IPS-15b (cell line): ENCODE results near the gene CRAT.
"Not testable (repeated sequence)": the region's sequence is repeated elsewhere in the genome, so short reads cannot be mapped to it uniquely, and the experiment has no call there.

Source experiments
- H3K27me3 ChIP-seq: one replicate; pipeline ENCODE4 v1.6.1; 2013; ENCODE audit warnings: low read length; ENCODE audit not compliant: control insufficient read depth, insufficient read depth
- H3K36me3 ChIP-seq: one replicate; pipeline ENCODE4 v1.6.1; 2013; ENCODE audit warnings: low read length; ENCODE audit not compliant: control insufficient read depth, insufficient read depth
- H3K4me1 ChIP-seq: one replicate; pipeline ENCODE4 v1.6.1; 2013; ENCODE audit warnings: mild to moderate bottlenecking, low read length; ENCODE audit not compliant: control insufficient read depth, insufficient read depth
- H3K4me3 ChIP-seq: one replicate; pipeline ENCODE4 v1.5.1; 2013; ENCODE audit warnings: low read depth, low read length
- H3K9ac ChIP-seq: one replicate; pipeline ENCODE4 v1.6.1; 2013; ENCODE audit warnings: low read depth, mild to moderate bottlenecking, low read length
- H3K9me3 ChIP-seq: one replicate; pipeline ENCODE4 v1.6.1; 2013; ENCODE audit warnings: mild to moderate bottlenecking, low read length; ENCODE audit not compliant: control insufficient read depth, insufficient read depth

CRAT gene

DNA sequence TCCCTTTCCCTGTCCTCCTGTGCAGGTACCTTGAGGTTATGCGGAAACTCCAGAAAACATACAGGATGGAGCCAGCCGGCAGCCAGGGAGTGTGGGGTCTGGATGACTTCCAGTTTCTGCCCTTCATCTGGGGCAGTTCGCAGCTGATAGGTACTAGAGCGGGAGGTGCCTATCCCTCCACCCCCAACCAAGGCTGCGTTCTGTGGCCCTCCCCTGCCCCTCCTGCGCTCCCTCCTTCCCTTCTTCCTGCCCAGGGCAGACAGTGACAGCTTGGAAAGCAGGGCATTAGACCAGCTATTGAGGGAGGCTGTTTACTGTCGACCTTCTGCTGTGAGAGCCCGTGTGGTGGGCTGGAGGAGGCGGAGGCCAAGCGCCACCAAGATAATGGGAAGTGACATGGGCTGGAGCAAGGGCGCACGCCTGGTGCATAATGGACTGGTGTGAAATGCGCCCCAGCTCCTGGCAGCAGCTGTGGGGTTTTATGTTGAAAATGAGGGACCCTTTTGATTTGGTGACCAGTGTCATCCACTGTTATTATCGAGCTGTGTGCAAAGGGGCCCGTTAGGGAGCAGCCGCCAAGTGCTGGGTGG, 25.9 kb upstream of the CRAT start:
- Histone ChIP-seq H3K36me3 (peaks cover 25% of the 10 kb centered on the region), H3K4me1 (peaks cover 17% of the 10 kb centered on the region), H3K9me3 (no peaks in the 10 kb centered on the region), H3K9ac (no peak overlapping the region), H3K27me3 (no peaks in the 10 kb centered on the region), H3K4me3 (no peak overlapping the region)

DNA sequence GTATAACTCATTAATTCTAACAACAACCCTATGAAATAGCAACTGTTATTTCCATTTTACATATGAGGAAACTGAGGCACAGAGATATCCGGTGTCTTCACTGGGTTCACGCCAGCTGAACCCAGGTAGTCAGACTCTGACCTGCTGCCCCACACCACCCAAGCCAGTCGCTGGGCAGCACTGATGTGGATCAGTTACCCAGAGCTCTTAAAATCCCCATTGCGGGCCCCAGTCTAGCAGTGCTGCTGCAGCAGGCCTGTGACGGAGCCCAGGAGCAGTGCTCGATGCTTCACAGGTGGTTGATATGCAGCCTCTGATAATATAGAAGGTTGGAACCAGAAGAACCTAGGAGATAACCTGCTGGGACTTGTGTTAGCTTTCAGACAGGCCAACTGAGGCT, 24.9 kb upstream of the CRAT start:
- H3K36me3 ChIP-seq = peaks cover 34% of the 10 kb centered on the region
- no peaks in the 10 kb centered on the region for H3K9me3 ChIP-seq
- no peaks in the 10 kb centered on the region for H3K27me3 ChIP-seq
- no peak overlapping the region for H3K4me3 ChIP-seq
- H3K9ac ChIP-seq = no peak overlapping the region
- H3K4me1 ChIP-seq = peaks cover 9% of the 10 kb centered on the region

DNA sequence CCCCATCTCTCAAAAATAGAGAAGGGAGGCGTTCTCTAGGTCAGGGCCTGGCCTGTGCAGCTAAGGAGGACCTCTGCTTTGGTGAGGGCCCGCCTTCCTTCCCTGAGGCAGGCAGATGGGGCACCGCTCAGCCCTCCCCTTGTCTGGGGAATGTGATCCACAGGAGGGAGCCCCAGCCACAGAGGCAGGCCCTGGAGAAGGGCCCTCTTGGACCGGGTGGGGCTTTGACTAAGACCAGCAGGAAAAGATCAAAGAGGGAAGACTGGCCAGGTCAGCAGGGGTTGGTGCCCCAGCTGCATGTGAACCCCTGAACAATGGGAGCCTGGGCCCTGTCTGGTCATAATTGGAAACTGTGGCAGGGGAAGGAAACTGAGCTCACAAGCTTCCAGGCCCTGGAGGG, 22.5 kb upstream of the CRAT start:
- Histone ChIP-seq H3K4me1 (no peaks in the 10 kb centered on the region), H3K36me3 (peaks cover 41% of the 10 kb centered on the region), H3K9ac (no peak overlapping the region), H3K27me3 (no peaks in the 10 kb centered on the region), H3K9me3 (no peaks in the 10 kb centered on the region), H3K4me3 (no peak overlapping the region)

DNA sequence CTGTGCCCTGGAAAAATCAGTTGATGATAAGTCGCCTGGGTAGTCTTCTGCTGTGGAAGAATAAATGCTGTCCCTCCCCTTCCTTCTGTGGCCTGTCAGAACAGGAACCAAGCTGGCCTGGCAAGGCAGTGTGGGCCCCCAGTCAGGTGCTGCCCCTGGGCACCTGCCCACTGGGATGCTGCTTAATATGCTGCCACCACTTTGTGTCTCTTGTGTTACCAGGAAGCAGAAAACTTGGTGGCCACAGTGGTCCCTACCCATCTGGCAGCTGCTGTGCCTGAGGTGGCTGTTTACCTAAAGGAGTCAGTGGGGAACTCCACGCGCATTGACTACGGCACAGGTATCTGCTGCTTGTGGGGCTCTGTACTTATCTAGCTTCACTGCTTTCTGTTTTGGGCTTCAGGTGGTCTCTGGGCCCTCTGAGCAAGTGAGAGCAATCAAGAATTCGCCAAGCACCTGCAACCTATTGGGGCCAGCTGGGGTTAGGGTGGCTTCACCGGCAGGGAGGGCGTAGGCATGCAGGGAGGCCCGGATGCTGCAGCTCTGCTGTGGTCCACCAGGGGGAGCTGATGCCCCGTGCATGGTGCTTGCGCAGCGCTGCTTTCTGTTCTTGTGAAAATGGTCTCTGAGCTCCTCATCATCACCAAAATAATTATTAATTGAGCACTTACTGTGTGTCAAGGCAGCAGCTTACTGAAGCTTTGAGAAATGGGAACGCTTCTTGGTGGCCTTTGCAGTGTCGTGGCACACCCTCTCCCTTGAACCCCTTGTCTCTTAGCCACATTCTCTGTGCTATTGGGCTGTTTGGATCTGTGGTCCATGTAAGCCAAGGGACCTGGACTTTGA, 20.9 kb upstream of the CRAT start:
- H3K27me3 ChIP-seq = no peaks in the 10 kb centered on the region
- no peak overlapping the region for H3K4me3 ChIP-seq
- peaks cover 31% of the 10 kb centered on the region for H3K36me3 ChIP-seq

DNA sequence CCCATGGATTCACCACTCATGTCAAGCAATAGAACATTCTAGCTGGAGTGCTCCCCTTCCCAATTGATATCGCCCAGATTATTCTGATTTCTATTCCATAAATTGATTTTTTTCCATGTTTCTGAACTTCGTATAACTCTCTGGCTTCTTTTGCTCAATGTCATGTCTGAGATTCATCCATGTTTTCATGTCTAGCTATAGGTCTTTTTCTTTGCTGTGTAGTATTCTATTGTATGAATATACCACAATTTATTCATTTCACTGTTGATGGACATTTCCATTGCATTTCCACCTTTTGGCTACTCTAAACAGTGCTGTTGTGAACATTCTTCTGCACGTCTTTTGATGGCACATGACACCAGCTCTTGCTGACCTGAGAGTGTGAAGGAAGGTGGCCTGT, 20.2 kb upstream of the CRAT start:
- Histone ChIP-seq H3K27me3 (no peaks in the 10 kb centered on the region), H3K36me3 (peaks cover 25% of the 10 kb centered on the region), H3K4me3 (no peak overlapping the region), H3K9me3 (no peaks in the 10 kb centered on the region), H3K9ac (no peak overlapping the region), H3K4me1 (peaks cover 7% of the 10 kb centered on the region)

More for the DNA sequence above, 20.9 kb upstream of the CRAT start:
- Histone ChIP-seq H3K9ac (no peak overlapping the region), H3K4me1 (peaks cover 7% of the 10 kb centered on the region), H3K9me3 (no peaks in the 10 kb centered on the region)

DNA sequence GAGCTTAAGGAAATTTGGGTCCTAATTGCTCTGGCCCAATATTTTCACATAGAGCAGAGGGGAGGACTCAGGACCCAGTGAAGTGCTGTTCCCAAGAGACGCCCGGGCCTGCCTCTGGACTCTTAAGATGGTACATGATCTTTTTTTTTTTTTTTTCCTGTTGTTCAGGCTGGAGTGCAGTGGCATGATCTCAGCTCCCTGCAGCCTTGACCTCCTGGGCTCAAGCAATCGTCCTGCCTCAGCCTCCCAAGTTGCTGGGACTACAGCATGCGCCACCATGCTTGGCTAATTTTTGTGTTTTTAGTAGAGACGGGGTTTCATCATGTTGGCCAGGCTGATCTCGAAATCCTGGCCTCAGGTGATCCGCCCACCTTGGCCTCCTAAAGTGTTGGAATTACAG, 19.7 kb upstream of the CRAT start:
- not testable (repeated sequence) for H3K4me3 ChIP-seq, H3K9me3 ChIP-seq, H3K9ac ChIP-seq, H3K4me1 ChIP-seq, H3K27me3 ChIP-seq
- peaks cover 23% of the 10 kb centered on the region for H3K36me3 ChIP-seq

DNA sequence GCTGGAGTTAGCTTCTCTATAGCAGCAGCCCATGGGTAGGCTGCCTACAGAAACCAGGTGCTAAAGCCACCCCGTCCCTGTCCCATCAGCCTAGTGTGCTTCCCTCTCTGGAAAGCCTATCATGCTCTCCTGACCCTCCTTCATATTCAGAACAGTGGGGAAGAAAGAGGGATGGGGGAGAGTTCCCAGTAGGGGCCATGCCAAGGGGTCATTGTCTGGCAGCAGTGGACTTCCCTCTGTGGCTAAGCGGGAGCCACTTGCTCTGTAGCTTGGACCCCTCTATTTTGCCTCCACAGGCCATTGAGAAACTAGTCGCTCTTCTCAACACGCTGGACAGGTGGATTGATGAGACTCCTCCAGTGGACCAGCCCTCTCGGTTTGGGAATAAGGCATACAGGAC, 18.1 kb upstream of the CRAT start:
- Histone ChIP-seq H3K36me3 (peaks cover 20% of the 10 kb centered on the region), H3K9ac (no peak overlapping the region), H3K27me3 (no peaks in the 10 kb centered on the region), H3K4me1 (peaks cover 7% of the 10 kb centered on the region), H3K4me3 (no peak overlapping the region), H3K9me3 (no peaks in the 10 kb centered on the region)

DNA sequence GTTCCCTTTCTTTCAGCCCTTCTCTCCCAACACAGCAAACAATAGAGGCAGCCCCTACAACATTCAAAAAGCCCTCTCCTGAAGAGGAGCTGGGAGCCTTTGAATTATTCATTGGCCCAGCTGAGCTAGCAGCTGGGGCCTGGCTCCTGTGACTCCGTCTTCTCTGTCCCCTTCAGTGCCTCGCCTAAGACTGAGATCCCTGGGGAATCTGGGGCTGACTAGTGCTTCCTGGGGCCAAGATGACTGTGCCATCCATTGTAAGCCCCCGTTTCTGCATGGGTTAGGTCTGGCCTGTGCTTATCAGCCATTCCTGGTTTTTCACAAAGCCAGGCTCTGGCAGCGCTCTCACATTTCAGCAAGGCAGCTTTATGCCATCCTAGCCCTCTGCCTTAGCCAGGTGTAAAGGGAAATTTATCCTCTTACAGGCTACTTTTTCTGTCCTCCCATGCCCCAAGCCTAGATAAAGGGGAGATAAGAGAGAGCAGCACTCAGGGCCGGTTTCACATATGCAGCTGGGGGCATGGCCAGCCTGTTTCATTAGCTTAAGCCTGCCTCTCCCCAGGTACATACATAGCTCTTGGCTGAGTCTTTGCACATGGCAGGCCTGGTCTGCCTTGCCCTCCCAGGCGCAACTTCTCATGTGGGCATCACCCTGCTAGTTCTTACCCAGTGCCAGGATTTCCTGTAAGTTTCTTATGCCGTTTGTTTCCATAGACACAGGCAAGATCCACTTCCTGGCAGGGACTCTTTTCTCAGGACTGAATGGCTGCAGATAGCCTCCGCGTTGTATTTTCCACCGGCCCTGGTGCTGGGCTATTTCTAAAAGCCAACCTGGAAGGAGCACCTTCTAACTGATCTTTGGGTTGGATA, 16.4 kb upstream of the CRAT start:
- H3K27me3 ChIP-seq = no peaks in the 10 kb centered on the region
- H3K9ac ChIP-seq = peak overlapping the region; percentile 28
- H3K9me3 ChIP-seq = no peaks in the 10 kb centered on the region
- no peak overlapping the region for H3K4me3 ChIP-seq
- H3K4me1 ChIP-seq = peaks cover 7% of the 10 kb centered on the region
- peaks cover 27% of the 10 kb centered on the region for H3K36me3 ChIP-seq

DNA sequence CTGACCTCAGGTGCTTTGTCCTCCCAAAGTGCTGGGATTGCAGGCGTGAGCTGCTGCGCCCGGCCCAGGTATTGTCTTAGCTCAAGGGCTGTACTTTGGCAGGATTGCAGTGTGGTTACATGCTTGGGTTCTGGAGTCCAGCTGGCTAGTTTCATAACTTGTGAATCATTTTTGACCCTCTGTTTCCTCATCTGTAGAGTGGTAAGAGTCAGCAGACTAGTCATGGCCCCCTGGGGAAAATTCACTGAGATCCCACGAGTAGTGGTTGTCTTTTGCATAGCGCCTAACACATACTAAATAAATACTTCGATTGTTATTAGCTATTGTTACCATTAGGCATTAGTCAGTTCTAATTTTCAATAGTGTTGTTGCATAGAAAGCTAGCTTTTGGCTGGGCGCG, 14.9 kb upstream of the CRAT start:
- H3K36me3 ChIP-seq = peaks cover 31% of the 10 kb centered on the region
- no peaks in the 10 kb centered on the region for H3K9me3 ChIP-seq
- no peak overlapping the region for H3K9ac ChIP-seq
- H3K27me3 ChIP-seq = no peaks in the 10 kb centered on the region
- no peak overlapping the region for H3K4me3 ChIP-seq
- H3K4me1 ChIP-seq = peaks cover 7% of the 10 kb centered on the region

DNA sequence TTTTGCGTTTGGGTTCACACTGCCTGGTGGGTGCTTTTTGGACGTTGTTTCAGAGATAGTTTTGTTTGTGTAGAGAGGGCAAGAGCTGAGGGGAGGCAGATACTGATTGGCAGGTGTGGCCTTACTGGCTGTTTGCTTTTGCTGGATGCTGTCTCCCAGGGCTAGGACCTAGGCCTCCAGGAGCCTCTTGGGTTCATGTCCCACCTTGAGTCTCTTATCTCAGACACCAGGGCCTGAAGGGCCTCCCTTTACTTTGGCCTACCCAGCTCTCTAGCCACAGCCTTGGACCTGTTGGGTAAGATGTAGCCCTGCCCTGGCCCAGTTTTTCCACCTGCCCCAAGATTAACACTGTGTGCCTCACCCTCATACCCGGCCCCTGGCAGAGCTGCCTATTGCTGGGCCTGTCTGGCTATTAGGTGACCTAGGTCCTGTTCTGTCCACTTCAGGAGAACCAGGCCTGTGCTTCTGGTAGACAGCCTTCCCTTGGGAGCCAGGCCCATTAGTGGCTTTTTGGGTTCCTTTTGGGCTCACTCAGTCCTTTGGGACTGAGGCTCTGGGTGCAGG, 14.0 kb upstream of the CRAT start:
- H3K9me3 ChIP-seq = no peaks in the 10 kb centered on the region
- H3K27me3 ChIP-seq = no peaks in the 10 kb centered on the region
- peaks cover 7% of the 10 kb centered on the region for H3K4me1 ChIP-seq
- H3K9ac ChIP-seq = no peak overlapping the region
- peaks cover 32% of the 10 kb centered on the region for H3K36me3 ChIP-seq
- H3K4me3 ChIP-seq = no peak overlapping the region

DNA sequence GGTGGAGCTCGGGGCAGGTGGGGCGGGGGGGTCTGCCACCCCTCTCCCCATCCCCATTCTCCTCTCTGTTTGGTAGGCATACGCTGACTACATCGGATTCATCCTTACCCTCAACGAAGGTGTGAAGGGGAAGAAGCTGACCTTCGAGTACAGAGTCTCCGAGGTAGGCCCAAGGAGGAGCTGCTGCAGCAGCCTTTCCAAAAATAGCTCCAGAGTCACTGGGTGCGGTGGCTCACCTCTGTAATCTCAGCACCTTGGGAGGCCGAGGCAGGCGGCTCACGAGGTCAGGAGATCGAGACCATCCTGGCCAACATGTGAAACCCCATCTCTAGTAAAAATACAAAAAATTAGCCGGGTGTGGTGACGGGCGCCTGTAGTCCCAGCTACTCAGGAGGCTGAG, 12.4 kb upstream of the CRAT start:
- not testable (repeated sequence) for H3K27me3 ChIP-seq, H3K4me1 ChIP-seq, H3K9me3 ChIP-seq, H3K9ac ChIP-seq, H3K4me3 ChIP-seq
- H3K36me3 ChIP-seq = peaks cover 25% of the 10 kb centered on the region
